HG02642 (cell line): ENCODE measurements around the gene FAR1.
A peak's percentile ranks its signal among the peaks of the same experiment; 100 is the strongest.

Source experiments
- ATAC-seq: cut with Tn5 transposase; IDR thresholded peaks from one replicate; pipeline ENCODE4 v1.9.1; 2021; ENCODE audit warnings: mild to moderate bottlenecking; ENCODE audit not compliant: unreplicated experiment, poor library complexity

Gene FAR1

GRCh38 chr11:13669544-13670488, 1.3 kb downstream of the FAR1 start:
- no peak for ATAC-seq

- no peak for ATAC-seq
Measured at GRCh38 chr11:13672576-13673210, 4.2 kb downstream of the FAR1 start.

- ATAC-seq: no peak
Measured at GRCh38 chr11:13674799-13675509, 6.5 kb downstream of the FAR1 start.

GRCh38 chr11:13676576-13676975, 8.1 kb downstream of the FAR1 start:
- no peak for ATAC-seq

GRCh38 chr11:13679768-13680167, 11.3 kb downstream of the FAR1 start:
- no peak for ATAC-seq

GRCh38 chr11:13680501-13681264, 12.2 kb downstream of the FAR1 start:
- ATAC-seq: peak; percentile 87

- ATAC-seq: no peak
Measured at GRCh38 chr11:13681446-13681845, 13.0 kb downstream of the FAR1 start.

- no peak for ATAC-seq
Measured at GRCh38 chr11:13682212-13682611, 13.7 kb downstream of the FAR1 start.

- ATAC-seq: no peak
Measured at GRCh38 chr11:13685461-13686108, 17.1 kb downstream of the FAR1 start.

- no peak for ATAC-seq
Measured at GRCh38 chr11:13686776-13687175, 18.3 kb downstream of the FAR1 start.

GRCh38 chr11:13687271-13687670, 18.8 kb downstream of the FAR1 start:
- ATAC-seq: no peak

GRCh38 chr11:13691286-13691899, 22.9 kb downstream of the FAR1 start:
- ATAC-seq: no peak

GRCh38 chr11:13692172-13692571, 23.7 kb downstream of the FAR1 start:
- ATAC-seq: no peak

GRCh38 chr11:13694115-13694514, 25.6 kb downstream of the FAR1 start:
- no peak for ATAC-seq

- no peak for ATAC-seq
Measured at GRCh38 chr11:13695886-13696285, 27.4 kb downstream of the FAR1 start.

GRCh38 chr11:13697710-13698109, 29.2 kb downstream of the FAR1 start:
- ATAC-seq: no peak

GRCh38 chr11:13698132-13698531, 29.7 kb downstream of the FAR1 start:
- ATAC-seq: no peak

GRCh38 chr11:13699041-13699440, 30.6 kb downstream of the FAR1 start:
- ATAC-seq: no peak

GRCh38 chr11:13699870-13700269, 31.4 kb downstream of the FAR1 start:
- no peak for ATAC-seq
